ENCODE results near the gene SPO11. TPM values are rescaled to one million over a fixed set of nuclear protein-coding genes. Genes with fewer than 3 reads are reported as not detected.

Gene SPO11
- polyA plus RNA-seq, 1 donor (not counting 4 experiments of a cell fraction or from before 2014, with no cell fraction given), result not detected

DNA sequence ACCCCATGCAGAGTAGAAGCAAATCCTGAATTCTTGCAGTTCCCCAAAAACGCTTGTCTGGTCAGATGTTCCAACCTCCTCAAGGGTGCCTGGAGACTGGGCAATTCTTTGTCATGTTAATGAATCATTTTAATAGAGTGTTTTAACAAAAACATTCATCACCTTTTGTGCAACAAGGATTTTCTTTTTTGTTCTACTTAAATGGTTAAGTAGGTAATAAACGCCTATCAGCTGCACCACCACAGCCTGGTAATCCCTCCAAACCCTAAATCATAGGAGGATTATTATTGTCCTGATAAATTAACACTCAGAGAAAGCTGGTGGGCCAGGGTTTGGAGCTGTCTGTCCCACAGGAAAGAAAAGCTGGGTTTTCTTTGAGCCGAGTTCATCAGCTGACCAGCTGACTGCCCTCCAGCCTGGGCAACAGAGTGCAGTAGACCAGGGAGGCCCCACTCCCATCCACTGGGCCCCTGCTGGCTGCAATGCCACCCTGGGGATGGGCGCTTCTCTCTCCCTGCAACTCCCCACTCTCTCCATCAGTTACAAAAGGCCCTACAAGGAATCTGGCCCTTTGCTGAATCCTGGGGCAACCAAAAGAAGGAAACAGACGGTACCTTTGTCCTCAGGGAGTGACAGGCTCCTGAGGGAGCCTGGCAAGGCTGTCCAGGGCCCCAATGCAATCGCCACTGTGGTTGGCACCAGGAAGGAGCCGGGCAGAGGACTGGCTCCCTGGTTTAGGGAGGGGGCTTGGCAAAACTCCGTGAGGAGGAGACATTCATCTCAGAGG lies 40.0 kb upstream of the SPO11 start:
- TF ChIP-seq EZH2 (IDR thresholded peaks at IDR 0.05; ENCODE audit: low read length), result no peak
- TF ChIP-seq, protein P1, sequence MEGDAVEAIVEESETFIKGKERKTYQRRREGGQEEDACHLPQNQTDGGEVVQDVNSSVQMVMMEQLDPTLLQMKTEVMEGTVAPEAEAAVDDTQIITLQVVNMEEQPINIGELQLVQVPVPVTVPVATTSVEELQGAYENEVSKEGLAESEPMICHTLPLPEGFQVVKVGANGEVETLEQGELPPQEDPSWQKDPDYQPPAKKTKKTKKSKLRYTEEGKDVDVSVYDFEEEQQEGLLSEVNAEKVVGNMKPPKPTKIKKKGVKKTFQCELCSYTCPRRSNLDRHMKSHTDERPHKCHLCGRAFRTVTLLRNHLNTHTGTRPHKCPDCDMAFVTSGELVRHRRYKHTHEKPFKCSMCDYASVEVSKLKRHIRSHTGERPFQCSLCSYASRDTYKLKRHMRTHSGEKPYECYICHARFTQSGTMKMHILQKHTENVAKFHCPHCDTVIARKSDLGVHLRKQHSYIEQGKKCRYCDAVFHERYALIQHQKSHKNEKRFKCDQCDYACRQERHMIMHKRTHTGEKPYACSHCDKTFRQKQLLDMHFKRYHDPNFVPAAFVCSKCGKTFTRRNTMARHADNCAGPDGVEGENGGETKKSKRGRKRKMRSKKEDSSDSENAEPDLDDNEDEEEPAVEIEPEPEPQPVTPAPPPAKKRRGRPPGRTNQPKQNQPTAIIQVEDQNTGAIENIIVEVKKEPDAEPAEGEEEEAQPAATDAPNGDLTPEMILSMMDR (optimal IDR thresholded peaks at IDR 0.05 in 1 of 3, IDR thresholded peaks at IDR 0.05 in 1 of 3, conservative IDR thresholded peaks at IDR 0.05 in 1 of 3; ENCODE audit: extremely low read depth in 1 of 3, insufficient read depth in 2 of 3, low read length in 3 of 3), result no peak
- dilution Hi-C loops (cut with MboI; ENCODE audit: extremely low pct_ligation_motif_present, low sequenced_read_pairs), result no loop called here

DNA sequence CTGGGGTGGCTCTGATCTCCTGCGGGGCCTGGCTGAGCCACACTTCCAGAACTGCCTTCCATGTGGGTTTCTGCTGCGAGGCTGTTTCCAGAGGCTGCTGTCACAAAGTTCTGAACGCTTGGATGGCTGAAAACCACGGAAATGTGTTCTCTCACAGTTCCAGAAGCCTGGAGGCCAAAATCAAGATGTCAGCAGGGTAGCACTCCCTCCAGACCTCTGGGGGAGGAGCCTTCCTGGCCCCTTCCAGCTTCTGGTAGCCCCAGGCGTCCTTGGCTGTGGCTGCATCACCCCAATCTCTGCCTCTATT lies 39.5 kb upstream of the SPO11 start:
- Histone ChIP-seq H3K9me1 (ENCODE audit: control insufficient read depth, extremely low read depth, insufficient read depth, low read length) (no peaks in the 10 kb centered on the region), H3K36me3 (ENCODE audit: control insufficient read depth in 2 of 2, extremely low read depth in 1 of 2, insufficient read depth in 2 of 2, low read length in 2 of 2) (no peaks in the 10 kb centered on the region), H3K4me1 (ENCODE audit: control insufficient read depth, extremely low read depth, insufficient read depth, low read length) (no peaks in the 10 kb centered on the region), H3K4me3 (ENCODE audit: control insufficient read depth in 2 of 3, extremely low read depth in 1 of 3, insufficient read depth in 2 of 3, low read depth in 1 of 3, low read length in 3 of 3) (no peak overlapping the region), H4K20me1 (ENCODE audit: control insufficient read depth, extremely low read depth, insufficient read depth, low read length) (no peaks in the 10 kb centered on the region), H3K9ac (ENCODE audit: control insufficient read depth, extremely low read depth, insufficient read depth, low read length) (no peak overlapping the region), H2AFZ (ENCODE audit: control insufficient read depth, low read length) (no peak overlapping the region), H3K9me3 (ENCODE audit: control insufficient read depth, low read depth, low read length) (no peaks in the 10 kb centered on the region), H3K4me2 (ENCODE audit: control insufficient read depth, extremely low read depth, insufficient read depth, low read depth, low read length) (no peak overlapping the region), H3K27me3 (ENCODE audit: control insufficient read depth, extremely low read depth, insufficient read depth, low read length) (peaks cover 73% of the 10 kb centered on the region), H3K27ac (ENCODE audit: control insufficient read depth, insufficient read depth, low read length) (no peak overlapping the region), H3K79me2 (ENCODE audit: control insufficient read depth, insufficient read depth, low read length) (no peaks in the 10 kb centered on the region)
- TF ChIP-seq, protein P1 (optimal IDR thresholded peaks at IDR 0.05 in 1 of 3, IDR thresholded peaks at IDR 0.05 in 1 of 3, conservative IDR thresholded peaks at IDR 0.05 in 1 of 3; ENCODE audit: extremely low read depth in 1 of 3, insufficient read depth in 2 of 3, low read length in 3 of 3), result no peak
- TF ChIP-seq EZH2 (IDR thresholded peaks at IDR 0.05; ENCODE audit: low read length), result no peak
- no peak for FAIRE-seq
- DNase-seq (ENCODE audit: low read depth, low spot score), result no peak
- dilution Hi-C loops (cut with MboI; ENCODE audit: extremely low pct_ligation_motif_present, low sequenced_read_pairs), result no loop called here

More for the DNA sequence above, 40.0 kb upstream of the SPO11 start:
- peaks cover 69% of the 10 kb centered on the region for H3K27me3 ChIP-seq (ENCODE audit: control insufficient read depth, extremely low read depth, insufficient read depth, low read length)
- H3K9ac ChIP-seq (ENCODE audit: control insufficient read depth, extremely low read depth, insufficient read depth, low read length), result no peak overlapping the region
- DNase-seq (ENCODE audit: low read depth, low spot score), result no peak
- no peaks in the 10 kb centered on the region for H3K36me3 ChIP-seq (ENCODE audit: control insufficient read depth in 2 of 2, extremely low read depth in 1 of 2, insufficient read depth in 2 of 2, low read length in 2 of 2)
- no peaks in the 10 kb centered on the region for H3K9me1 ChIP-seq (ENCODE audit: control insufficient read depth, extremely low read depth, insufficient read depth, low read length)
- no peak overlapping the region for H2AFZ ChIP-seq (ENCODE audit: control insufficient read depth, low read length)
- H3K27ac ChIP-seq (ENCODE audit: control insufficient read depth, insufficient read depth, low read length), result no peak overlapping the region
- H4K20me1 ChIP-seq (ENCODE audit: control insufficient read depth, extremely low read depth, insufficient read depth, low read length), result no peaks in the 10 kb centered on the region
- H3K4me1 ChIP-seq (ENCODE audit: control insufficient read depth, extremely low read depth, insufficient read depth, low read length), result no peaks in the 10 kb centered on the region
- H3K4me2 ChIP-seq (ENCODE audit: control insufficient read depth, extremely low read depth, insufficient read depth, low read depth, low read length), result no peak overlapping the region
- no peak for FAIRE-seq
- no peaks in the 10 kb centered on the region for H3K79me2 ChIP-seq (ENCODE audit: control insufficient read depth, insufficient read depth, low read length)
- H3K9me3 ChIP-seq (ENCODE audit: control insufficient read depth, low read depth, low read length), result no peaks in the 10 kb centered on the region
- H3K4me3 ChIP-seq (ENCODE audit: control insufficient read depth in 2 of 3, extremely low read depth in 1 of 3, insufficient read depth in 2 of 3, low read depth in 1 of 3, low read length in 3 of 3), result no peak overlapping the region
